LNCAP (cell line): ENCODE data around the gene GNA12.
A peak's percentile ranks its signal among the peaks of the same experiment; 100 is the strongest.

Experiments
- CTCF ChIP-seq: fragments of 450-650 bp; IDR thresholded peaks from 2 replicates; pipeline ENCODE4 v1.5.1; 2017; ENCODE audit warnings: mild to moderate bottlenecking

Gene GNA12

GRCh38 chr7:2688409-2689342 is 155.4 kb downstream of the GNA12 start:
- no peak for TF ChIP-seq CTCF

- no peak for TF ChIP-seq CTCF
Observed at GRCh38 chr7:2687881-2688318, 156.2 kb downstream of the GNA12 start, which contains the start of gene AMZ1. TSS of gene AMZ1 (plus strand) at chr7:2688202. CDS start at chr7:2700452, 12,250 bp downstream.

DNA sequence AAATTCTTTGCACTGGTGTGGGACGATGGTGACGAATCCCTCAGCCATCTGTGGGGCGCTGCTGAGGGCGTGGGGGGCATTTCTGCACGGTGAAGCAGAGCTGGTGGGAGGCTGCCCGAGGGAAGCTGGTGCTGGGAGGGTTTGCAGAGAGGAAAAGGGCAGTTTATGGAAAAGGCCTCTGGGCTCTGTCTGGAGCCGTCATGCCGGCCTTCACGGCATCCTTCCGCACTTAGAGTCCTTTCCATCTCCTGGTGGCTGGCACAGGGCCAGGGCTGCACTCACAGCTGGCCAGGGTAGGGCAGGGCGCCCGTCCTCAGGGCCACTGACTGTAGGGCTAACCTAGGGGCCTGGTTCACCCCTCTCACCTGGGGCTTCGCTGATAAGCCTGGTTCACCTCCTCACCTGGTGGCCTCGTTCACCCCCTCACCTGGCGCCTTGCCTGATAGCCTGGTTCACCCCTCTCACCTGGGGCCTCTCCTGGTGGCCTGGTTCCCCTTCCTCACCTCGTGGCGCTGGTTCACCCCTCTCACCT is 156.7 kb downstream of the GNA12 start:
- no peak for TF ChIP-seq CTCF

- no peak for TF ChIP-seq CTCF
Observed at GRCh38 chr7:2686101-2686500, 158.0 kb downstream of the GNA12 start.

DNA sequence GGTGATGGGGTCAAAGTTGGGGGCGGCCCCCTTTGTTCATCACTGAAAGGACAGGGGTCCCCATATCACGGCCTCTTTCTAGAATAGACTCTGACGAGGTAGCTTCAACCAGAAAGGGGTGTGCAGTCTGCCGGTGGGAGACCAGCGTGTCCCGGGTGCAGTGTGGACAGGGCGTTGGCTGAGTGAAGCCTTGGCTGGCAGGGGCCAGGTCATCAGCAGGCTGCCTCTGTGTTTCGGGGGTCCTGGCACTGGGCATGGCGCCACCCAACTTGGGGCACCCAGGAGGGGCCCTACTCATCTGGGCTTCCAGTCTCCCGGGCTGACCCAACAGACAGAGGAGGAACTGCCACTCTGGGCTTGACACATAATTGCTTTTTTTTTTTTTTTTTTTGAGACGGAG is 159.6 kb downstream of the GNA12 start:
- no peak for TF ChIP-seq CTCF

GRCh38 chr7:2681929-2682799 is 161.9 kb downstream of the GNA12 start:
- no peak for TF ChIP-seq CTCF

DNA sequence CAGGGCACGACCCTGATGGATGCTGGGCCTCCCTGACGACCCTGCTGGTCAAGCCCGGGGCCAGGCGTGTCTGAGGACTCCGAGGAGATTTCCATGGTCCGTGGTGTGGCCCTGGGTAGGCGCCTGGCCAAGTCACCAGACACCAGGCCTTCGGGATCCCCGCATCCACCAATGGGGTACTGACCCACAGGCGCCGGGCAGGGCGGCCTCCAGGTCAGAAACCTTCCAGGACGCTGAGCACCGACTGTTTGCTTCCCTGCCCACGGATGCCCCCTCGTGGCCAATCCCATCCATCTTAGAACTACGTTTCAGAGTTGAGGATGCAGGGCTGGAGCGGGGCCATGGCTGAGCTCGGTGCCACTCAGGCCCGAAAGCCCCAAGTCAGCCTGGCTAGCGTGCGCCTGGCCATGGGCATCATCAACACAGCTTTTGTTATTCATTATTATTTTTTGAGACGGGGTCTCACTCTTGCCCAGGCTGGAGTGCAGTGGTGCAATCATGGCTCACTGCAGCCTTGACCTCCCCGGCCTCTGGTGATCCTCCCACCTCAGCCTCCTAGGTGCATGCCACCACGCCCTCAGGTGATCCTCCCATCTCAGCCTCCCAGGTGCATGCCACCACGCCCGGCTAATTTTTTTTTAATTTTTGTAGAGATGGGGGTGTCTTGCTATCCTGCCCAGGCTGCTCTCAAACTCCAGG is 163.2 kb downstream of the GNA12 start:
- TF ChIP-seq CTCF: peak; percentile 69
